NT2/D1 (cell line): ENCODE measurements around the gene FAM110D.

ENCODE experiments used
- YY1 ChIP-seq: IDR thresholded peaks from 2 replicates; pipeline ENCODE4 v1.6.1; 2011; ENCODE audit not compliant: insufficient read length, insufficient read depth
- ZNF274 ChIP-seq: IDR thresholded peaks from 2 replicates; pipeline ENCODE4 v1.6.1; 2011; ENCODE audit warnings: mild to moderate bottlenecking, low read depth, low read length

DNA sequence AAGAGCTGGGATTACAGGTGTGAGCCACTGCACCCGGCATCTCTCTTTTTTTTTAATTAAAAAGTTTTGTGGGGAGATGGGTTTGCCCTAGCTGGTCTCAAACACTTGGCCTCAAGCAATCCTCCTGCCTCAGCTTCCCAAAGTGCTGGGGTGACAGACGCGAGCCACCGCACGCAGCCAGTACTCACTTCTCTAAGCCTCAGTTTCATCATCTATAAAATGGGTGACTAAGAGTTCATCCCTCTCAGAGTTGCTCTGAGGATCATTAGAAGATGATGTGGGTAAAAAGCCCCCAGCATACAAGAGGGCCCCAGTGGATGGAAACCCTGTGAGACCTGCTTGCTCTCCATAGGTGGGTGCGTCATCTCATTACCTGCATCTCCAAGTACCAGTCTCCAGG, 29.0 kb downstream of the FAM110D start:
- TF ChIP-seq YY1: no peak
- no peak for TF ChIP-seq ZNF274
